Heart left ventricle (tissue), 16 donors: ENCODE results near the gene IL1RL1. TPM values are rescaled to one million over a fixed set of nuclear protein-coding genes. Genes with fewer than 3 reads are reported as not detected.

Source experiments
- ATAC-seq, 4 donors: fragments of 200-7000 bp; cut with Tn5 transposase; one replicate each; pipeline ENCODE4 v1.9.1; 2020 to 2022; ENCODE audit warnings: moderate library complexity in 4 of 4, mild to moderate bottlenecking in 3 of 4, moderate number of reproducible peaks in 1 of 4
- DNase-seq, 5 donors: peaks; one replicate each; pipeline ENCODE4 v3.0.0-alpha.2; 2020
- H3K27ac ChIP-seq, 12 donors: fragments of 200-600 bp; sonication (generic) in 4 of 12; one replicate each; pipeline versions ENCODE4 v1.5.0 to v1.8.0; 2016 to 2022; ENCODE audit warnings: mild to moderate bottlenecking in 2 of 12
- H3K27me3 ChIP-seq, 9 donors: fragments of 200-600 bp; sonication (generic) in 2 of 9; one replicate each; pipeline versions ENCODE4 v1.5.1 to v1.8.0; 2016 to 2022; ENCODE audit warnings: mild to moderate bottlenecking in 3 of 9
- H3K36me3 ChIP-seq, 9 donors: fragments of 200-600 bp; sonication (generic) in 2 of 9; one replicate each; pipeline versions ENCODE4 v1.5.0 to v1.8.0; 2018 to 2022; ENCODE audit warnings: mild to moderate bottlenecking in 2 of 9
- H3K4me1 ChIP-seq, 12 donors: fragments of 200-600 bp; sonication (generic) in 4 of 12; one replicate each; pipeline versions ENCODE4 v1.5.0 to v1.8.0; 2016 to 2022; ENCODE audit warnings: mild to moderate bottlenecking in 3 of 12
- H3K4me3 ChIP-seq, 12 donors: fragments of 200-600 bp; sonication (generic) in 4 of 12; one replicate each; pipeline versions ENCODE4 v1.5.0 to v1.8.0; 2017 to 2022; ENCODE audit warnings: mild to moderate bottlenecking in 9 of 12, moderate library complexity in 4 of 12
- H3K9me3 ChIP-seq, 12 donors: fragments of 200-600 bp; sonication (generic) in 4 of 12; one replicate each; pipeline versions ENCODE4 v1.5.0 to v1.8.0; 2016 to 2022; ENCODE audit warnings: mild to moderate bottlenecking in 1 of 12
- CTCF ChIP-seq, 12 donors: fragments of 200-600 bp; sonication (generic) in 4 of 12; IDR thresholded peaks; one replicate each; pipeline versions ENCODE4 v1.5.0 to v1.8.0; 2018 to 2022; ENCODE audit warnings: antibody characterized with exemption in 12 of 12, mild to moderate bottlenecking in 5 of 12
- POLR2A ChIP-seq, 2 donors: fragments of 450-650 bp; IDR thresholded peaks; one replicate each; pipeline ENCODE4 v1.6.1; 2017; ENCODE audit warnings: antibody characterized with exemption in 2 of 2, mild to moderate bottlenecking in 2 of 2, moderate library complexity in 2 of 2
- WGBS, 4 donors: extraction: QIAGEN DNeasy Blood & Tissue Kit in 2 of 4; methylation state at CpG; one replicate each; pipeline versions ENCODE4 v1.1.5 to v1.1.7; 2013 to 2018; 5-methylcytosine and 5-hydroxymethylcytosine counted together
- intact Hi-C, 10 donors: fragments of 100-400 bp; cut with DNase I; formaldehyde crosslinking; loops; one replicate each; pipeline versions ENCODE4 v1.11.1 to v1.14.2; 2022
- polyA plus RNA-seq, 2 donors: library from polyadenylated mRNA; stranded (reverse); fragments of 200-250 nt; gene quantifications; one replicate each; pipeline ENCODE4 v1.2.3, GENCODE V29; 2013
- total RNA-seq, 9 donors: library from RNA; depleted of rRNA in 2 of 9; stranded (reverse); fragments of >200 nt in 2 of 9; fragmentation: NEBNext Ultra II Directional in 3 of 9; extraction: Animal tissue kit (Norgen Biotek cat#: 25700) in 3 of 9; gene quantifications; one replicate each; pipeline versions ENCODE4 v1.1.0 to v1.2.4, GENCODE V29; 2016 to 2023
- donor health status: ischemic (EF 13 %, LVEDD 7.1; RV severe dilation, severe dysfunction).
- donor health status: healthy with polysubstance abuse.
- donor health status: DM: no; HTN: yes; CAD: no.
- donor health status: DM: no; HTN: no; CAD: no.
- donor health status: ischemic (EF 25% LVEDD 6.9; RV normal size, moderate dysfunction).
- donor health status: ischemic (EF 25% LVEDD 5.7; RV mildly dilated, moderate dysfunction).
- donor health status: healthy.
- donor health status: DM: yes; HTN: yes; CAD: no.
- donor health status: ischemic (EF 35%, LVEDD 5.7; RV mildly dilated, moderate dysfunction).
- donor health status: nonischemic (EF 11% LVEDD 7.7; RV severe dilation, severe dysfunction).
- donor health status: DM: yes; HTN: yes; CAD: no.
- donor health status: PGD.
- donor health status: ischemic (EF 29% LVEDD 5.4; RV normal size, mild dysfunction).
- donor health status: nonischemic (EF 23%, LVEDD 6.1; RV moderate dilation, normal function).

The IL1RL1 gene
- total and polyA plus RNA-seq, 11 donors = 0.25 to 84.9 (median 1.6) TPM

- WGBS, 4 donors = 93 to 96% (median 94%) methylated on average over 8 of the region's 8 CpGs
- Histone ChIP-seq H3K36me3 (peaks cover 0 to 4% (median 0%) of the 10 kb centered on the region in 9 donors), H3K4me3 (no peak overlapping the region), H3K9me3 (no peaks in the 10 kb centered on the region), H3K27ac (no peak overlapping the region), H3K4me1 (peaks cover 0 to 28% (median 2%) of the 10 kb centered on the region in 12 donors), H3K27me3 (peaks cover 0 to 4% (median 0%) of the 10 kb centered on the region in 9 donors)
- DNase-seq (no peak), ATAC-seq (no peak)
- intact Hi-C loops = loop anchor here in 8 of 10 donors (5.0 to 10.0 kb wide), 10 partner anchors 89 to 494 kb away; partner anchors contain the start of gene IL1RL2 (in 1 of the 8)
- no peak for TF ChIP-seq POLR2A (IDR thresholded peaks at IDR 0.05)
- no peak for TF ChIP-seq CTCF (IDR thresholded peaks at IDR 0.05)
These were observed 47.1 kb downstream of the IL1RL1 start for GRCh38 chr2:102358496-102358895.

- H3K4me1 ChIP-seq = peaks cover 0 to 28% (median 2%) of the 10 kb centered on the region in 12 donors
- ATAC-seq = no peak
- no peaks in the 10 kb centered on the region for H3K9me3 ChIP-seq
- no peak overlapping the region for H3K4me3 ChIP-seq
- no peak for DNase-seq
- H3K36me3 ChIP-seq = peaks cover 0 to 9% (median 0%) of the 10 kb centered on the region in 9 donors
- intact Hi-C loops = loop anchor here in 8 of 10 donors (5.0 to 10.0 kb wide), 10 partner anchors 88 to 495 kb away; partner anchors contain the start of gene IL1RL2 (in 1 of the 8)
- TF ChIP-seq CTCF (IDR thresholded peaks at IDR 0.05) = no peak
- TF ChIP-seq POLR2A (IDR thresholded peaks at IDR 0.05) = no peak
- peaks cover 0 to 4% (median 0%) of the 10 kb centered on the region in 9 donors for H3K27me3 ChIP-seq
- H3K27ac ChIP-seq = no peak overlapping the region
- 83 to 91% (median 89%) methylated on average over 3 of the region's 3 CpGs for WGBS, 4 donors
These were observed 48.2 kb downstream of the IL1RL1 start for GRCh38 chr2:102359527-102359926.

- Histone ChIP-seq H3K4me3 (no peak overlapping the region), H3K4me1 (peaks cover 0 to 12% (median 0%) of the 10 kb centered on the region in 12 donors), H3K9me3 (peaks cover 0 to 20% (median 13%) of the 10 kb centered on the region in 12 donors), H3K27me3 (no peaks in the 10 kb centered on the region), H3K36me3 (peaks cover 0 to 17% (median 4%) of the 10 kb centered on the region in 9 donors), H3K27ac (no peak overlapping the region)
- ATAC-seq (no peak), DNase-seq (no peak)
- intact Hi-C loops = loop anchor here in 1 of 10 donors (5.0 kb wide), 1 partner anchor 81 kb away; no protein-coding TSS in a partner anchor
- TF ChIP-seq CTCF (IDR thresholded peaks at IDR 0.05) = no peak
- TF ChIP-seq POLR2A (IDR thresholded peaks at IDR 0.05) = no peak
- WGBS, 4 donors = 75 to 93% (median 85%) methylated on average over 5 of the region's 5 CpGs
These were observed 50.4 kb downstream of the IL1RL1 start for GRCh38 chr2:102361632-102362241.

- TF ChIP-seq POLR2A (IDR thresholded peaks at IDR 0.05) (no peak), CTCF (IDR thresholded peaks at IDR 0.05) (no peak)
- 78 to 85% (median 85%) methylated on average over 1 of the region's 1 CpG for WGBS, 4 donors
- Histone ChIP-seq H3K4me3 (no peak overlapping the region), H3K9me3 (peaks cover 0 to 22% (median 14%) of the 10 kb centered on the region in 12 donors), H3K4me1 (no peaks in the 10 kb centered on the region), H3K36me3 (peaks cover 0 to 17% (median 4%) of the 10 kb centered on the region in 9 donors), H3K27me3 (no peaks in the 10 kb centered on the region), H3K27ac (no peak overlapping the region)
- intact Hi-C loops = no loop called here
- ATAC-seq (no peak), DNase-seq (no peak)
These were observed 54.4 kb downstream of the IL1RL1 start for GRCh38 chr2:102365763-102366162.
